Breast epithelium (tissue), 3 donors: ENCODE data around the gene SYNJ2.

ENCODE experiments used
- CTCF ChIP-seq, 3 donors: fragments of 450-650 bp; IDR thresholded peaks; one replicate each; pipeline ENCODE4 v1.5.1; 2016 to 2017; ENCODE audit warnings: antibody characterized with exemption in 3 of 3, mild to moderate bottlenecking in 3 of 3, moderate library complexity in 3 of 3
- POLR2AphosphoS5 ChIP-seq, 3 donors: sonication (generic); formaldehyde crosslinking; IDR thresholded peaks; one replicate each; pipeline ENCODE4 v1.6.1; 2017; ENCODE audit warnings: antibody characterized with exemption in 3 of 3

- no peak for TF ChIP-seq CTCF (IDR thresholded peaks at IDR 0.05)
- TF ChIP-seq POLR2AphosphoS5 (IDR thresholded peaks at IDR 0.05), result no peak
These were observed 43.7 kb upstream of the SYNJ2 start for GRCh38 chr6:157937916-157938315.
